ENCODE measurements around the gene COG7. TPM values are rescaled to one million over a fixed set of nuclear protein-coding genes. Genes with fewer than 3 reads are reported as not detected.
"Not testable (repeated sequence)": the region's sequence is repeated elsewhere in the genome, so short reads cannot be mapped to it uniquely, and the experiment has no call there.

COG7 gene
- total RNA-seq, 2 donors from 2014 or later = 19.5 to 43.5 TPM

- H3K27me3 ChIP-seq = no peaks in the 10 kb centered on the region
- H3K27ac ChIP-seq = peak overlapping the region in 2 of 4 donors; percentile 79 to 84
- 50 to 53% methylated on average over 36 to 37 of the region's 37 CpGs for WGBS, 2 donors
- no peaks in the 10 kb centered on the region for H3K36me3 ChIP-seq (replicated peaks in 1 of 2; ENCODE audit: insufficient read depth in 1 of 2, low read depth in 2 of 2)
- ATAC-seq (peak; percentile 7), DNase-seq (no peak)
- intact Hi-C loops (cut with DNase I) = no loop called here
- no peaks in the 10 kb centered on the region for H3K9me3 ChIP-seq
- peak overlapping the region; percentile 72 to 81 for H3K4me3 ChIP-seq
- H3K4me1 ChIP-seq = peaks cover 29% of the 10 kb centered on the region
- TF ChIP-seq CTCF (IDR thresholded peaks at IDR 0.05) (no peak), POLR2A (IDR thresholded peaks at IDR 0.05) (no peak)
Observed at GRCh38 chr16:23453338-23454052, 506 bp upstream of the COG7 start.

- H3K4me3 ChIP-seq = peak overlapping the region; percentile 72 to 81
- DNase-seq = no peak
- H3K4me1 ChIP-seq = peaks cover 29% of the 10 kb centered on the region
- H3K9me3 ChIP-seq = no peaks in the 10 kb centered on the region
- WGBS, 2 donors = 5 to 6% methylated on average over 10 of the region's 10 CpGs
- intact Hi-C loops (cut with DNase I) = no loop called here
- no peaks in the 10 kb centered on the region for H3K36me3 ChIP-seq (replicated peaks in 1 of 2; ENCODE audit: insufficient read depth in 1 of 2, low read depth in 2 of 2)
- peak overlapping the region in 3 of 4 donors; percentile 75 to 84 (median 79) for H3K27ac ChIP-seq
- no peak for ATAC-seq
- no peak for TF ChIP-seq CTCF (IDR thresholded peaks at IDR 0.05)
- TF ChIP-seq POLR2A (IDR thresholded peaks at IDR 0.05) = no peak
- no peaks in the 10 kb centered on the region for H3K27me3 ChIP-seq
Observed at GRCh38 chr16:23452221-23452571, 793 bp downstream of the COG7 start.

GRCh38 chr16:23448392-23448791, 4.6 kb downstream of the COG7 start:
- 69 to 71% methylated on average over 4 of the region's 4 CpGs for WGBS, 2 donors
- ATAC-seq (no peak), DNase-seq (no peak)
- Histone ChIP-seq H3K9me3 (no peaks in the 10 kb centered on the region), H3K27ac (no peak overlapping the region), H3K27me3 (no peaks in the 10 kb centered on the region), H3K36me3 (replicated peaks in 1 of 2; ENCODE audit: insufficient read depth in 1 of 2, low read depth in 2 of 2) (peaks cover 0 to 3% of the 10 kb centered on the region in 2 donors), H3K4me3 (no peak overlapping the region), H3K4me1 (peaks cover 17% of the 10 kb centered on the region)
- intact Hi-C loops (cut with DNase I) = no loop called here
- TF ChIP-seq POLR2A (IDR thresholded peaks at IDR 0.05) (no peak), CTCF (IDR thresholded peaks at IDR 0.05) (no peak)

- DNase-seq; H3K36me3 ChIP-seq (replicated peaks in 1 of 2; ENCODE audit: insufficient read depth in 1 of 2, low read depth in 2 of 2); H3K4me3 ChIP-seq; intact Hi-C loops (cut with DNase I); H3K27me3 ChIP-seq; H3K27ac ChIP-seq; ATAC-seq; H3K9me3 ChIP-seq: not testable (repeated sequence)
- 92 to 97% methylated on average over 7 of the region's 7 CpGs for WGBS, 2 donors
- H3K4me1 ChIP-seq = peaks cover 18% of the 10 kb centered on the region
Observed at GRCh38 chr16:23437542-23437941, 15.4 kb downstream of the COG7 start.

- WGBS, 2 donors = 84 to 89% methylated on average over 4 of the region's 4 CpGs
- H3K36me3 ChIP-seq (replicated peaks in 1 of 2; ENCODE audit: insufficient read depth in 1 of 2, low read depth in 2 of 2) = peaks cover 0 to 8% of the 10 kb centered on the region in 2 donors
- no peak for TF ChIP-seq CTCF (IDR thresholded peaks at IDR 0.05)
- TF ChIP-seq POLR2A (IDR thresholded peaks at IDR 0.05) = no peak
- peaks cover 18% of the 10 kb centered on the region for H3K4me1 ChIP-seq
- H3K4me3 ChIP-seq = no peak overlapping the region
- intact Hi-C loops (cut with DNase I) = no loop called here
- no peaks in the 10 kb centered on the region for H3K27me3 ChIP-seq
- H3K9me3 ChIP-seq = no peaks in the 10 kb centered on the region
- no peak overlapping the region for H3K27ac ChIP-seq
- ATAC-seq (no peak), DNase-seq (no peak)
Observed at GRCh38 chr16:23436951-23437350, 16.0 kb downstream of the COG7 start.

Measured in body of pancreas (tissue), 4 donors.